ENCODE data around the gene SPATS2L.

- TF ChIP-seq CTCF (IDR thresholded peaks at IDR 0.05), result no peak
- no peak for TF ChIP-seq POLR2A (IDR thresholded peaks at IDR 0.05)
- no peak for TF ChIP-seq POLR2AphosphoS5 (IDR thresholded peaks at IDR 0.05)
Measured at GRCh38 chr2:200359552-200359951, 53.1 kb downstream of the SPATS2L start.

Data from breast epithelium (tissue), 3 donors.